GM15510 (cell line): ENCODE results near the gene MTREX.

Experiments used
- POLR2A ChIP-seq: IDR thresholded peaks from 3 replicates; pipeline ENCODE4 v1.6.1; 2011; ENCODE audit warnings: borderline replicate concordance; ENCODE audit not compliant: insufficient read length; ENCODE audit errors: extremely low read depth

The MTREX gene

DNA sequence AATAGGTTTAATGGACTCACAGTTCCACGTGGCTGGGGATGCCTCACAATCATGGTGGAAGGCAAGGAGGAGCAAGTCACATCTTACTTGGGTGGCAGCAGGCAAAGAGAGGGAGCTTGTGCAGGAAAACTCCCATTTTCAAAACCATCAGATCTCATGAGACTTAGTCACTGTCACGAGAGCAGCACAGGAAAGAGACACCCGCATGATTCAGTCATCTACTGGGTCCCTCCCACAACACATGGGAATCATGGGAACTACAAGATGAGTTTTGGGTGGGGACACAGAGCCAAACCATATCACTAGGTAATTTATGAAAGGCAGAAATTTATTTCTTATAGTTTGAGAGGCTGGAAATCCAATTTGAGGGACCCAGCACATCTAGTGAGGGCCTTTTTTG is 40.0 kb downstream of the MTREX start:
- no peak for TF ChIP-seq POLR2A

- TF ChIP-seq POLR2A = no peak
Observed at GRCh38 chr5:55350754-55351153, 43.0 kb downstream of the MTREX start.

DNA sequence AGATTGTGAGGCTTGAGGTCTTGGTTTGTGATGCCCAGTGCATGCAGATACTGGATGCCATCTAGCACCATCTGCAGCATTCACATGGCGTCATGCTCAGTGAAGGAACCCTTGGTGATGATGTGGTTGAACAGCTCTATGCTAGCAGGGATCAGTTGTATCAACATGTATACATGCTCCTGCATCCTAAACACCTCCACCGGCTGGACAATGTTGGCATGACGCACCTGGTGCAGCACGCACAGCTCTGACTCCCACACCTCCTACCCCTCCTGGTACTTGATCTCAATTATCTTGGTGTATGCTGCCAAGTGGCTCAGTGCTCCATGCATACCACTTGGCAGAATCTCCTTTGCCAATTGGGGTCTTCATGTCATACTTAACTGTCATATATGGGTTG is 49.1 kb downstream of the MTREX start:
- no peak for TF ChIP-seq POLR2A

- TF ChIP-seq POLR2A = no peak
Observed at GRCh38 chr5:55360190-55360589, 52.4 kb downstream of the MTREX start.

DNA sequence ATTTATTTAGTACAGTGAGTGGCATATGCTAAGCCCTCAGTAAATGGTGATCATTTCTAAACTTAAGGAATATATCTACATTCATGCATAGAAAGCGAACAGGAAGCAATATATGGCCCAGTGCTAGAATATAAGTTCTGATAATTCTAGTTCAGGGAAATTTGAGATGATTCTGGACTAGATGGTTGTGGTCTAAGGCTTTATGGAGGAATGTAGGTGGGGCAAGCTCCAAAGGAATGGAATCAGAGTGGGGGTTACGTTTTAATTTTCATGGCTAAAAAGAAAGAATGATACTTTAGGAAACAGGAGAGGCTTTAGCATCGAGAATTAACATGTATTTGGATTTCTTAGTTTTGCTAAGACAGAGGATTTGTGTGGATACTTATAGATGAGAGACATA is 56.1 kb downstream of the MTREX start:
- TF ChIP-seq POLR2A = no peak

DNA sequence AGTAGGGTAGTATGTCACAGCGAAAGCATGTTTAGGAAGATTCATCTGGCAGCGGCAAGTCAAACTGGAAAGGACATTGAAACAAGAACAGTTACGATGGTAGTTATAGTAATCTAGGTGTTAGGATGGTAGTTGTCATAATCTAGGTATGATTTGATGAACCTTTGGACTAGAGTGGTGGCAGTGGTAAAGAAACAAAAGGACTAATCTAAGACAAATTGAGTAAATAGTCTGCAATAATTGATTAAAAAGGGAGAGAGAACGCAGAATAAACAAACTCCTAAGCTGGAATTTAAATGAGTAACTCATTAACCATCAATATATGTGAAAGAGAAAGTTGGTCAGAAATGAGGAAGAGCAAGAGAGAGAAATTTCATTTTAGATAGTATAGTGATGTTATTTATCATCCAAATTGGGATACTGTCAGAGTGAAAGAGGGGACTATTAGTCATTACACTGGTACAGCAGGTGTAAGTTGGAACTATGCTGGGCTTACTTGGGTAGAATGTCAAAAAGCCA is 56.8 kb downstream of the MTREX start:
- TF ChIP-seq POLR2A = no peak

DNA sequence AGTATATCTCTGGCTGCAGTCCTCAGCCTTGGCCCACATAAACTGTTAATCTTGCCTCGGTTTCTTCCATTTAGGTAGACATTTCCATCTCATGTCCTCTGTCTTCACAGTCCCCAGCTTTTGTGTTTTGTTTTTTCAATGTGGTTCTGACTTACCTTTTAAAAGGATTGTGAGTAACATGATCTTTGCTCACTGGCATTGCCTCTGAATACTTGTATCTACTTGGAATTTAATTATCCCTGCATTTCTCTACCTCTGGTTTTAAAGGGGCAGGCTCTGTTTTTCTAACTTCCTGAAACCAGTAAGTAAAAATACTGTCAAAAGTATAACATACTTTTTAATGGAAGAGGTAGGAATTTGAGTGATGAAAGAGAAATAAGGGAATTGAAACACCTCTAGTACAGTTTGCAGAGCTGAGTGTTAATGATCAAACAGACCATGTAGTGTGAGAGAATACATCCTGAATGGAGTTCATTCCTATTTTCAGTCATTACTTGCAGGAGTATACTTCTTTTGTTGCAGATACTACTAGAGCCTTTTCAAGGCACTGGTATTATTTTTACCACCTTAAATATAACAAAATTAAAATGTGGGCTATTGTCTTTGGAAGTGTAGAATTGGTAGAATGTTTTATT is 62.6 kb downstream of the MTREX start:
- no peak for TF ChIP-seq POLR2A

DNA sequence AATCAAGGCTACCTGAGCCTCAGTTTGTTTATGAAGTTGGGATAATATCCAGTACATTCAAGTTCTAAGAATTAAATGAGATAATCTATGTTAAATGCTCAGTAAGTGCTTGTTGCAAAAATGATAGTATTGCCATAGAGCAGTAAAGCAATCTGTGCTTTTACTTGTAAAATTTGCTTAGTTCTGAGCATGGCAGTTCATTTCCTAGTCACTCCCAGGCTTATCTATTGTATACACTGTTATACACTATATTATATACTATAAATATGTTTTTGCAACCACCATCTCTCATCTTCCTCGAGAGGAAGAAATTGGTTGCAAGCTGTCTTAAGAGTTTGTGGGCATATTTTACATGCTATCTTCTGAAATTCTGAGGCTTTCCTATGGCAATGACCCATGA is 63.4 kb downstream of the MTREX start:
- no peak for TF ChIP-seq POLR2A

DNA sequence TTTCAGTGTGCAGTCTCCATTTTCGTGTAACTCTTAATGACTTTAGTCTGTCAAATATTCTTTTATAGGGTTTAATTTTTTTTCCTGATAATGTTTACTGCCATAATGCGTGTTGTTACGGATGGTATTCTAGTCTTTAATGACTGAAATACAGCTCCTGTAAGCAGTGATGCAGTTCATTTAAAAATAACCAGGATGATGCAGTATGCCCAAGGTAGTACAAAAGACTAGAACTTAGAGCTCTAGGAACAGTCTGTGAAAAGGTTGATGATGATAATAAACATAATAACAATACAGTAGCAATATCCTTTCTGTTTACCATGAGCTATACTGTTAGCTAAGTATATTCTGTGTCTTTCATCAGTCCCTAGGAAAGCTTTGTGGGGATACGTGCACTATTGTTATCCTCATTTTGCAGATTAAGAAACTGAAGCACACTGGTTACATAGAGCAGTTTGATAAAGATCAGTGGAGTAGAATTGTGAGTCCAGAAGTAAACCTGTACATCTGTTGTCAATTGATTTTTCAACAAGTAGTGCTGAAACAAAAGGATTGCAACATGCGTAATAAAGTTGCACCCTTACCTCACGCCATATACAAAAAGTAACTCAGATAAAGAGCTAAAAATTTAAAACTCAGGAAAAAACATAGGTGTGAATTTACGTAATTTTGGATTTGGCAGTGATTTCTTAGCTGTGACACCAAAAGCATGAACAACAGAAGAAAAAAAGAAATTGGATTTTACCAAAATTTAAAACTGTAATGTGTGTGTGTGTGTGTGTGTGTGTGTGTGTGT is 64.5 kb downstream of the MTREX start:
- TF ChIP-seq POLR2A = no peak

DNA sequence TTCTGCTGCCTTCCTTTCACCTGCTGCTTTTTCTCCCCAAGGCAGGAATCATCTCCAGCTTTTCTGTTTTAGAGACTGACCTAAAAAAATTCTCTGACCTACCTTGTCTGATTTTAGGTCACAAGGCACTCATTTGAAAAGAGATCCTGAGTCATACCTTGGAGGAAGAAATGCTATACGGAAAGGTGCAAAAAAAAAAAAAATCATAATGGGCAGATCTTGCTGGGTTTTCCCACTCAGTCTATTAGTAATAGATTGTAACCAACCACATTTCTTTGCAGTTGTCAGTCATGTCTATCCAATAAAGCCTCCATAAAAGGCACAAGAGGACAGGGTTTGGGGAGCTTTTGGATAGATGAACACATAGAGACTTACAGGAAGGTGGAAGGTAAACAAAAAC is 70.0 kb downstream of the MTREX start:
- no peak for TF ChIP-seq POLR2A

GRCh38 chr5:55383254-55383653 is 75.5 kb downstream of the MTREX start:
- TF ChIP-seq POLR2A = no peak

- TF ChIP-seq POLR2A = no peak
Observed at GRCh38 chr5:55384072-55384471, 76.3 kb downstream of the MTREX start.

DNA sequence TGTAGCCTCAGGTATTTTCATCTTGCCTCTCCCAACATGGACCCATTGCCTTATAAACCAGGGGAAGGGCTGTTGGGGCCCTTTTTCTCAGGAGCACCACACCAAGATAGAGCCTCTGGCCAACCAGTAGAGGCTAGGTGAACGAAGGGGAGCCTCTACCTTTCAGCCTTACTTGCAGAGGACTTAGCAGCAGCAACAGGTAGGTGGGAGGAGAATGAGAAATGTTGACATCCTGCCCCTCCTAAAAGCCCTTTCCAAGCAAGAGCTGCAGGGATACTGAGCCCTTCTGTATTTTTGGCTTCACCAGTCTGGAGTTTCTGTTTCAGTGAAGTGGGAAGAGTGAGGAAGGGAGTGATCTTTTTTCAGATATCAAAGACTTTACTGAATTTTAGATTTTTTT is 77.4 kb downstream of the MTREX start:
- no peak for TF ChIP-seq POLR2A

- TF ChIP-seq POLR2A = no peak
Observed at GRCh38 chr5:55385846-55386245, 78.1 kb downstream of the MTREX start.

DNA sequence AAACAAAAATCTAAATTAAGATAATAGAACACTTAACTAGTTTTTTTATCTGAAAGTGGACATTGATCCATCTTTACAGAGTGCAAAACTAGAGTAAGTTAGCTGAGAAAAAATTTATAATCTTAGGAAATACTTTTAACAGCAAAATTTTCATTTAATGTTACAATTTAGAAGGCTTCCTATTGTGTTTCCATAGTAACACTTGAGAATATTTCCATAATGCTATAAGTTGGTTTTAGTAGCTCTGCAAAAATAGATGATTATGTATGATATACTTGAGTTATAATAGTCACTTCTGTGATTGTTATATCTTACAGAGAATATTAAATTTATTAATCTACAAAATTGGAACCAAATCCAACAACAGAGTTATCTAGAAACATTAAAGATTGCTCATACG is 78.6 kb downstream of the MTREX start:
- TF ChIP-seq POLR2A = no peak

- no peak for TF ChIP-seq POLR2A
Observed at GRCh38 chr5:55387865-55388264, 80.1 kb downstream of the MTREX start.

- TF ChIP-seq POLR2A = no peak
Observed at GRCh38 chr5:55391707-55392106, 83.9 kb downstream of the MTREX start.

- TF ChIP-seq POLR2A = no peak
Observed at GRCh38 chr5:55392669-55393068, 84.9 kb downstream of the MTREX start.
